Lung (tissue), 12 donors: ENCODE data around the gene EXOC6. TPM values are rescaled to one million over a fixed set of nuclear protein-coding genes. Genes with fewer than 3 reads are reported as not detected.
A peak's percentile ranks its signal among the peaks of the same experiment; 100 is the strongest.

ENCODE experiments used
- ATAC-seq: fragments of 200-7000 bp; cut with Tn5 transposase; one replicate; pipeline ENCODE4 v1.9.1; 2020; ENCODE audit warnings: moderate number of reproducible peaks; ENCODE audit not compliant: insufficient read depth, low FRiP score
- DNase-seq, 3 donors: peaks; one replicate each; pipeline ENCODE4 v3.0.0-alpha.2; 2013 to 2017
- H3K27ac ChIP-seq, 2 donors: one replicate each; pipeline ENCODE4 v1.5.1; 2013; ENCODE audit warnings: mild to moderate bottlenecking in 2 of 2, moderate library complexity in 2 of 2, control low read depth in 1 of 2, inconsistent platforms in 1 of 2, low read depth in 1 of 2, low read length in 1 of 2
- H3K27me3 ChIP-seq, 3 donors: one replicate each; pipeline ENCODE4 v1.5.1; 2013; ENCODE audit warnings: low read length in 2 of 3; ENCODE audit not compliant: control insufficient read depth in 3 of 3, insufficient read depth in 3 of 3
- H3K36me3 ChIP-seq, 4 donors: one replicate each; pipeline ENCODE4 v1.5.1; 2013; ENCODE audit warnings: low read length in 4 of 4, mild to moderate bottlenecking in 1 of 4, moderate library complexity in 1 of 4; ENCODE audit not compliant: control insufficient read depth in 4 of 4, insufficient read depth in 4 of 4
- H3K4me1 ChIP-seq, 5 donors: one replicate each; pipeline ENCODE4 v1.5.1; 2013; ENCODE audit warnings: low read length in 5 of 5, mild to moderate bottlenecking in 2 of 5, moderate library complexity in 1 of 5; ENCODE audit not compliant: control insufficient read depth in 5 of 5, insufficient read depth in 5 of 5
- H3K4me3 ChIP-seq: one replicate; pipeline ENCODE4 v1.5.1; 2013; ENCODE audit warnings: mild to moderate bottlenecking, control low read depth, moderate library complexity
- H3K9ac ChIP-seq, 2 donors: one replicate each; pipeline ENCODE4 v1.5.1; 2013; ENCODE audit warnings: low read length in 2 of 2, control low read depth in 1 of 2; ENCODE audit not compliant: insufficient read depth in 1 of 2
- H3K9me3 ChIP-seq, 4 donors: one replicate each; pipeline ENCODE4 v1.5.1; 2013; ENCODE audit warnings: low read length in 3 of 4, mild to moderate bottlenecking in 1 of 4, moderate library complexity in 1 of 4; ENCODE audit not compliant: control insufficient read depth in 4 of 4, insufficient read depth in 3 of 4
- WGBS, 2 donors: extraction: QIAGEN DNeasy Blood & Tissue Kit; methylation state at CpG; one replicate each; pipeline ENCODE4 v1.1.7; 2013; 5-methylcytosine and 5-hydroxymethylcytosine counted together
- polyA plus RNA-seq, 2 donors: library from polyadenylated mRNA; stranded (reverse); fragments of 200-250 nt; gene quantifications; one replicate each; pipeline ENCODE4 v1.2.1, GENCODE V29; 2013
- total RNA-seq, 2 donors: library from RNA; depleted of rRNA in 1 of 2; stranded (reverse); fragments of >200 nt in 1 of 2; gene quantifications; one replicate each; pipeline ENCODE4 v1.2.1, GENCODE V29; 2014 to 2021
- TF ChIP-seq, protein P1 (sequence below): IDR thresholded peaks from 2 replicates; pipeline ENCODE4 v1.5.1; 2012; ENCODE audit warnings: mild to moderate bottlenecking; ENCODE audit errors: control extremely low read depth, extremely low read depth
- donor health status: control.
- donor health status: control.
- donor health status: Bipolar disorder and iron deficiency.
- donor health status: healthy.
- donor health status: DM: yes; HTN: yes; CAD: no.

The EXOC6 gene
- total and polyA plus RNA-seq, 4 donors = 8.6 to 40.1 (median 11.9) TPM

DNA sequence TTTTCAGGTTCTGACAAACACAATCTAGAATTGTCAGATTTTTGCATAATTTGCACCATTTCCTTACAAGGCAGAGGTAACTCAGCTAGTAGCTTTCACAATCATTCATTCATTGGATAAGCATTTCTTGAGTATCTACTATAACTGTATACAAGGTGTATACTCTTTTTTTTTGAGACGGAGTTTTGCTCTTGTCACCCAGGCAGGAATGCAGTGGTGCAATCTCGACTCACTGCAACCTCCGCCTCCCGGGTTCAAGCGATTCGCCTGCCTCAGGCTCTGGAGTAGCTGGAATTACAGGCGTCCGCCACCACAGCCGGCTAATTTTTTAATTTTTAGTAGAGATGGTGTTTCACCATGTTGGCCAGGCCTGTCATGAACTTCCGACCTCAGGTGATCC lies 16.2 kb upstream of the EXOC6 start:
- 87 to 94% methylated on average over 10 of the region's 10 CpGs for WGBS, 2 donors
- H3K4me3 ChIP-seq = peak overlapping the region; percentile 4
- H3K27me3 ChIP-seq = no peaks in the 10 kb centered on the region
- peaks cover 0 to 4% (median 0%) of the 10 kb centered on the region in 5 donors for H3K4me1 ChIP-seq
- DNase-seq (no peak), ATAC-seq (no peak)
- TF ChIP-seq, protein P1, sequence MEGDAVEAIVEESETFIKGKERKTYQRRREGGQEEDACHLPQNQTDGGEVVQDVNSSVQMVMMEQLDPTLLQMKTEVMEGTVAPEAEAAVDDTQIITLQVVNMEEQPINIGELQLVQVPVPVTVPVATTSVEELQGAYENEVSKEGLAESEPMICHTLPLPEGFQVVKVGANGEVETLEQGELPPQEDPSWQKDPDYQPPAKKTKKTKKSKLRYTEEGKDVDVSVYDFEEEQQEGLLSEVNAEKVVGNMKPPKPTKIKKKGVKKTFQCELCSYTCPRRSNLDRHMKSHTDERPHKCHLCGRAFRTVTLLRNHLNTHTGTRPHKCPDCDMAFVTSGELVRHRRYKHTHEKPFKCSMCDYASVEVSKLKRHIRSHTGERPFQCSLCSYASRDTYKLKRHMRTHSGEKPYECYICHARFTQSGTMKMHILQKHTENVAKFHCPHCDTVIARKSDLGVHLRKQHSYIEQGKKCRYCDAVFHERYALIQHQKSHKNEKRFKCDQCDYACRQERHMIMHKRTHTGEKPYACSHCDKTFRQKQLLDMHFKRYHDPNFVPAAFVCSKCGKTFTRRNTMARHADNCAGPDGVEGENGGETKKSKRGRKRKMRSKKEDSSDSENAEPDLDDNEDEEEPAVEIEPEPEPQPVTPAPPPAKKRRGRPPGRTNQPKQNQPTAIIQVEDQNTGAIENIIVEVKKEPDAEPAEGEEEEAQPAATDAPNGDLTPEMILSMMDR = no peak
- H3K27ac ChIP-seq = no peak overlapping the region
- no peak overlapping the region for H3K9ac ChIP-seq
- H3K36me3 ChIP-seq = no peaks in the 10 kb centered on the region
- peaks cover 0 to 2% (median 0%) of the 10 kb centered on the region in 4 donors for H3K9me3 ChIP-seq

- Histone ChIP-seq H3K9me3 (peaks cover 0 to 2% (median 0%) of the 10 kb centered on the region in 4 donors), H3K9ac (no peak overlapping the region), H3K36me3 (no peaks in the 10 kb centered on the region), H3K4me3 (no peak overlapping the region), H3K27ac (peak overlapping the region in 1 of 2 donors; percentile 37), H3K4me1 (peaks cover 0 to 7% (median 0%) of the 10 kb centered on the region in 5 donors), H3K27me3 (no peaks in the 10 kb centered on the region)
- ATAC-seq = no peak
- DNase-seq = no peak
- TF ChIP-seq, protein P1 = no peak
- WGBS, 2 donors = 52 to 82% methylated on average over 2 of the region's 2 CpGs
Observed at GRCh38 chr10:92832998-92833650, 15.2 kb upstream of the EXOC6 start.

- ATAC-seq = no peak
- Histone ChIP-seq H3K4me1 (peaks cover 0 to 7% (median 0%) of the 10 kb centered on the region in 5 donors), H3K27me3 (no peaks in the 10 kb centered on the region), H3K4me3 (no peak overlapping the region), H3K27ac (no peak overlapping the region), H3K9me3 (peaks cover 0 to 2% (median 0%) of the 10 kb centered on the region in 4 donors), H3K36me3 (no peaks in the 10 kb centered on the region), H3K9ac (no peak overlapping the region)
- TF ChIP-seq, protein P1 = no peak
- DNase-seq = no peak
- WGBS, 2 donors = 60 to 84% methylated on average over 3 of the region's 3 CpGs
Observed at GRCh38 chr10:92834331-92834730, 14.0 kb upstream of the EXOC6 start.
